Sigmoid colon (tissue), 7 donors: Measurements from ENCODE around the gene ALG10B. TPM values are rescaled to one million over a fixed set of nuclear protein-coding genes. Genes with fewer than 3 reads are reported as not detected.
"Not testable (repeated sequence)": the region's sequence is repeated elsewhere in the genome, so short reads cannot be mapped to it uniquely, and the experiment has no call there.

ENCODE experiments used
- DNase-seq: peaks from one replicate; pipeline ENCODE4 v3.0.0-alpha.2; 2019
- H3K27ac ChIP-seq, 4 donors: fragments of 200-600 bp; sonication (generic); one replicate each; pipeline ENCODE4 v1.5.1; 2016 to 2019; ENCODE audit warnings: mild to moderate bottlenecking in 1 of 4
- H3K27me3 ChIP-seq, 3 donors: fragments of 200-600 bp; sonication (generic); one replicate each; pipeline ENCODE4 v1.5.1; 2019; ENCODE audit warnings: mild to moderate bottlenecking in 1 of 3
- H3K36me3 ChIP-seq, 4 donors: fragments of 200-600 bp; sonication (generic); one replicate each; pipeline ENCODE4 v1.5.1; 2016 to 2019
- H3K4me1 ChIP-seq, 4 donors: fragments of 200-600 bp; sonication (generic); one replicate each; pipeline ENCODE4 v1.5.1; 2017 to 2019
- H3K4me3 ChIP-seq, 4 donors: fragments of 200-600 bp; sonication (generic); one replicate each; pipeline ENCODE4 v1.5.1; 2017 to 2019; ENCODE audit warnings: mild to moderate bottlenecking in 2 of 4, moderate library complexity in 1 of 4
- H3K9me3 ChIP-seq, 4 donors: fragments of 200-600 bp in 3 of 4; sonication (generic) in 3 of 4; one replicate each; pipeline versions ENCODE4 v1.5.1 to v1.6.1; 2013 to 2019
- CTCF ChIP-seq, 4 experiments: fragments of 450-650 bp in 3 of 4; fragments of 200-600 bp in 1 of 4; IDR thresholded peaks; one replicate each; pipeline ENCODE4 v1.5.1; 2016 to 2019; ENCODE audit warnings: antibody characterized with exemption in 4 of 4, mild to moderate bottlenecking in 3 of 4, moderate library complexity in 2 of 4
- EP300 ChIP-seq, 4 donors: sonication (generic); formaldehyde crosslinking; IDR thresholded peaks; one replicate each; pipeline ENCODE4 v1.6.1; 2017; ENCODE audit warnings: antibody characterized with exemption in 4 of 4
- POLR2A ChIP-seq, 2 donors: fragments of 450-650 bp; IDR thresholded peaks; one replicate each; pipeline ENCODE4 v1.6.1; 2016; ENCODE audit warnings: antibody characterized with exemption in 2 of 2, mild to moderate bottlenecking in 2 of 2, moderate library complexity in 2 of 2
- POLR2AphosphoS5 ChIP-seq, 4 donors: sonication (generic); formaldehyde crosslinking; IDR thresholded peaks; one replicate each; pipeline ENCODE4 v1.6.1; 2017; ENCODE audit warnings: antibody characterized with exemption in 4 of 4
- WGBS, 2 donors: extraction: QIAGEN DNeasy Blood & Tissue Kit; methylation state at CpG; one replicate each; pipeline ENCODE4 v1.1.7; 2013; 5-methylcytosine and 5-hydroxymethylcytosine counted together
- intact Hi-C: fragments of 100-400 bp; cut with DNase I; formaldehyde crosslinking; loops from one replicate; pipeline ENCODE4 v1.15.1; 2023
- polyA plus RNA-seq, 3 donors: library from polyadenylated mRNA; stranded (reverse); fragments of 200-250 nt; gene quantifications; one replicate each; pipeline ENCODE4 v1.2.3, GENCODE V29; 2013
- total RNA-seq, 4 donors: library from RNA; depleted of rRNA; stranded (reverse); fragments of >200 nt; gene quantifications; one replicate each; pipeline ENCODE4 v1.1.0, GENCODE V29; 2016
- donor health status: healthy with polysubstance abuse.
- donor health status: Bipolar disorder and iron deficiency.
- donor health status: healthy.

Gene ALG10B
- total and polyA plus RNA-seq, 7 donors: under 0.01 to 3.6 (median 3.1) TPM

- no peak for DNase-seq
- 70 to 78% methylated on average over 4 of the region's 4 CpGs for WGBS, 2 donors
- H3K4me3 ChIP-seq: no peak overlapping the region
- no peak for TF ChIP-seq POLR2AphosphoS5 (IDR thresholded peaks at IDR 0.05)
- no peak for TF ChIP-seq POLR2A (IDR thresholded peaks at IDR 0.05)
- TF ChIP-seq CTCF (IDR thresholded peaks at IDR 0.05): no peak
- TF ChIP-seq EP300 (IDR thresholded peaks at IDR 0.05): no peak
- intact Hi-C loops: no loop called here
- H3K9me3 ChIP-seq: no peaks in the 10 kb centered on the region
- H3K27me3 ChIP-seq: no peaks in the 10 kb centered on the region
- H3K4me1 ChIP-seq: no peaks in the 10 kb centered on the region
- H3K36me3 ChIP-seq: no peaks in the 10 kb centered on the region
- no peak overlapping the region for H3K27ac ChIP-seq
Measured at GRCh38 chr12:38350342-38351174, 34.0 kb downstream of the ALG10B start.

DNA sequence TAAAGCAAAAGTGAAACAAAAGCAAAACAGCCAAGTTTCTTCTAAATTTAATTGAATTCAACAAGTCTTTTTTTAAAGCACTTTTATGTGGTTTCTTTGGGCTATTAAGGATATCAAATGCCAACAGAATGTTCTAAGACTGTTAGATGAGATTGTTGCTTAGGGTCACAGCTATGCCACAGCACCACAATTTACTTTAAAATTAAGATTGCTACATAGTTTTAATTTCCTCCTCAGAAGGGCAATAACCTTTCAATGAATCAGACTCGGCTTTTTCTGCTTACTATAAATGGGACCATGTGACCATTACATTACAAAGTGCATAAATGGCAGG, 34.6 kb downstream of the ALG10B start:
- H3K27me3 ChIP-seq, H3K4me1 ChIP-seq, H3K27ac ChIP-seq, DNase-seq, intact Hi-C loops, H3K9me3 ChIP-seq, H3K4me3 ChIP-seq, H3K36me3 ChIP-seq: not testable (repeated sequence)
- WGBS, 2 donors: 6 to 18% methylated on average over 1 of the region's 1 CpG

GRCh38 chr12:38367506-38367905, 50.9 kb downstream of the ALG10B start:
- intact Hi-C loops: no loop called here
- no peak overlapping the region for H3K27ac ChIP-seq
- TF ChIP-seq POLR2AphosphoS5 (IDR thresholded peaks at IDR 0.05): no peak
- H3K4me1 ChIP-seq: no peaks in the 10 kb centered on the region
- DNase-seq: no peak
- no peaks in the 10 kb centered on the region for H3K36me3 ChIP-seq
- no peaks in the 10 kb centered on the region for H3K27me3 ChIP-seq
- 57 to 83% methylated on average over 4 of the region's 4 CpGs for WGBS, 2 donors
- no peak overlapping the region for H3K4me3 ChIP-seq
- H3K9me3 ChIP-seq: no peaks in the 10 kb centered on the region

DNA sequence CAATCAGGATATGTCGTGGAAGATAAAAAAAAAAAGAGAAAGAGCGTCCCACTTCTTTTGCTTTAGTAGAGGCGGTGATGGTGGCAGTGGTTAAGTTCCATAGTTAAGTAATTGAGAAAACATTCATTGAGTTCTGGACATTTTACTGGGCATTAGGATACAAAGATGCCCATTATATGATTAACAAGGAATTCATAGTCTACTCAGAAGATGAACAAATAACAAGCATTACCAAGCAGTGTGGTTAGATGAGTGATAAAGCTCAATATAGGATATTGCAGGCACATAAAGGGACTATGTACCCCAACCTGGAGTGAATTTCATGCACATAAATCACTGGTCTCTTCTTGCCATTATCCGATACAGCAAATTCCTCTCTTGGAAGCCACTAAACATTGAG, 53.7 kb downstream of the ALG10B start:
- intact Hi-C loops: no loop called here
- no peak overlapping the region for H3K4me3 ChIP-seq
- H3K27me3 ChIP-seq: no peaks in the 10 kb centered on the region
- WGBS, 2 donors: 91 to 92% methylated on average over 4 of the region's 4 CpGs
- no peaks in the 10 kb centered on the region for H3K36me3 ChIP-seq
- H3K4me1 ChIP-seq: no peaks in the 10 kb centered on the region
- no peaks in the 10 kb centered on the region for H3K9me3 ChIP-seq
- H3K27ac ChIP-seq: no peak overlapping the region
- TF ChIP-seq EP300 (IDR thresholded peaks at IDR 0.05): no peak
- TF ChIP-seq POLR2A (IDR thresholded peaks at IDR 0.05): no peak
- TF ChIP-seq CTCF (IDR thresholded peaks at IDR 0.05): no peak
- DNase-seq: no peak

GRCh38 chr12:38373784-38374183, 57.2 kb downstream of the ALG10B start:
- WGBS, 2 donors: 50 to 68% methylated on average over 2 of the region's 2 CpGs
- DNase-seq: no peak
- TF ChIP-seq POLR2A (IDR thresholded peaks at IDR 0.05) (no peak), EP300 (IDR thresholded peaks at IDR 0.05) (no peak), POLR2AphosphoS5 (IDR thresholded peaks at IDR 0.05) (no peak), CTCF (IDR thresholded peaks at IDR 0.05) (no peak)
- intact Hi-C loops: no loop called here
- Histone ChIP-seq H3K36me3 (no peaks in the 10 kb centered on the region), H3K27me3 (no peaks in the 10 kb centered on the region), H3K4me1 (no peaks in the 10 kb centered on the region), H3K27ac (no peak overlapping the region), H3K4me3 (no peak overlapping the region), H3K9me3 (no peaks in the 10 kb centered on the region)

DNA sequence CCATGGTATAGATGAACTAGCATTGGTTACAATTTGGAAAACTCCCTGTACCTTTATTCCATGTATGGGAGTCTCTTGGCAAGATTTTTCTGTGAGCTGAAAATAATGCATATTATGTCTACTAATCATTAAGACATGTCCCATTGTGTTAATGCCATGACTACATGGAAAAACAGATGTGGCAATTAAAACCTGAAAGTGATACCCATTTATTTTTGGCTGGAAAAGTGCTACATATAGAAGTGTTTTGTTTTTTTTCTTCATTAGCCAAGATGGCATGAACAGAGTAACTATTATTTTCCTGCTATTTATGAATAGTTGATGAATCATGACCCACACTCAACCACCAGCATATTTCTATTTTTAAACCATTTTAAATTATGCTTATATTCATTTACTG, 58.2 kb downstream of the ALG10B start:
- no peak for DNase-seq
- H3K36me3 ChIP-seq: no peaks in the 10 kb centered on the region
- TF ChIP-seq POLR2A (IDR thresholded peaks at IDR 0.05) (no peak), POLR2AphosphoS5 (IDR thresholded peaks at IDR 0.05) (no peak), CTCF (IDR thresholded peaks at IDR 0.05) (no peak), EP300 (IDR thresholded peaks at IDR 0.05) (no peak)
- intact Hi-C loops: no loop called here
- H3K4me1 ChIP-seq: no peaks in the 10 kb centered on the region
- no peaks in the 10 kb centered on the region for H3K9me3 ChIP-seq
- H3K27ac ChIP-seq: no peak overlapping the region
- H3K4me3 ChIP-seq: no peak overlapping the region
- no peaks in the 10 kb centered on the region for H3K27me3 ChIP-seq
